Forelimb muscle (tissue), 1 donor: ENCODE data around the gene ABCG1. TPM values are rescaled to one million over a fixed set of nuclear protein-coding genes. Genes with fewer than 3 reads are reported as not detected.
A peak's percentile ranks its signal among the peaks of the same experiment; 100 is the strongest.
"Not testable (repeated sequence)": the region's sequence is repeated elsewhere in the genome, so short reads cannot be mapped to it uniquely, and the experiment has no call there.

ENCODE experiments used
- DNase-seq: peaks from one replicate; pipeline ENCODE4 v3.0.0-alpha.2; 2013; ENCODE audit warnings: low read depth
- polyA plus RNA-seq: library from polyadenylated mRNA; unstranded; fragments of 120-200 nt; gene quantifications from one replicate; pipeline ENCODE4 v1.2.1, GENCODE V29; 2013; ENCODE audit not compliant: insufficient read length

The ABCG1 gene
- 6.7 TPM for polyA plus RNA-seq

- no peak for DNase-seq
Measured at GRCh38 chr21:42218836-42219605, at the start of gene ABCG1. TSS of gene ABCG1 (plus strand) at chr21:42219140. CDS start at chr21:42219263, 123 bp downstream.

- no peak for DNase-seq
Measured at GRCh38 chr21:42169758-42170157, 49.2 kb upstream of the ABCG1 start.

- DNase-seq, result no peak
Measured at GRCh38 chr21:42171091-42172053, 47.6 kb upstream of the ABCG1 start.

GRCh38 chr21:42172596-42173483 is 46.1 kb upstream of the ABCG1 start:
- no peak for DNase-seq

GRCh38 chr21:42174173-42174572 is 44.8 kb upstream of the ABCG1 start:
- DNase-seq, result no peak

- no peak for DNase-seq
Measured at GRCh38 chr21:42175110-42175710, 43.7 kb upstream of the ABCG1 start.

GRCh38 chr21:42176859-42177258 is 42.1 kb upstream of the ABCG1 start:
- peak; percentile 79 for DNase-seq

- DNase-seq, result no peak
Measured at GRCh38 chr21:42179316-42179715, 39.6 kb upstream of the ABCG1 start.

GRCh38 chr21:42180001-42180400 is 38.9 kb upstream of the ABCG1 start:
- DNase-seq, result not testable (repeated sequence)

GRCh38 chr21:42182713-42183371 is 36.1 kb upstream of the ABCG1 start:
- DNase-seq, result no peak

GRCh38 chr21:42183374-42184266 is 35.3 kb upstream of the ABCG1 start:
- DNase-seq, result no peak

- DNase-seq, result no peak
Measured at GRCh38 chr21:42186591-42186990, 32.3 kb upstream of the ABCG1 start.

- peak; percentile 36 for DNase-seq
Measured at GRCh38 chr21:42187976-42188653, 30.8 kb upstream of the ABCG1 start.

- DNase-seq, result no peak
Measured at GRCh38 chr21:42188663-42189062, 30.3 kb upstream of the ABCG1 start.

- DNase-seq, result no peak
Measured at GRCh38 chr21:42189431-42189830, 29.5 kb upstream of the ABCG1 start.

GRCh38 chr21:42189860-42190485 is 29.0 kb upstream of the ABCG1 start:
- DNase-seq, result no peak

- no peak for DNase-seq
Measured at GRCh38 chr21:42190486-42190863, 28.5 kb upstream of the ABCG1 start.

GRCh38 chr21:42191064-42191463 is 27.9 kb upstream of the ABCG1 start:
- DNase-seq, result no peak
